GM12872 (cell line): Measurements from ENCODE around the gene U2AF2.

Source experiments
- TF ChIP-seq, protein P1 (sequence below): IDR thresholded peaks from 3 replicates; pipeline ENCODE4 v1.5.1; 2011; ENCODE audit warnings: low read depth, mild to moderate bottlenecking, low read length, moderate library complexity; ENCODE audit not compliant: insufficient read depth

Gene U2AF2

DNA sequence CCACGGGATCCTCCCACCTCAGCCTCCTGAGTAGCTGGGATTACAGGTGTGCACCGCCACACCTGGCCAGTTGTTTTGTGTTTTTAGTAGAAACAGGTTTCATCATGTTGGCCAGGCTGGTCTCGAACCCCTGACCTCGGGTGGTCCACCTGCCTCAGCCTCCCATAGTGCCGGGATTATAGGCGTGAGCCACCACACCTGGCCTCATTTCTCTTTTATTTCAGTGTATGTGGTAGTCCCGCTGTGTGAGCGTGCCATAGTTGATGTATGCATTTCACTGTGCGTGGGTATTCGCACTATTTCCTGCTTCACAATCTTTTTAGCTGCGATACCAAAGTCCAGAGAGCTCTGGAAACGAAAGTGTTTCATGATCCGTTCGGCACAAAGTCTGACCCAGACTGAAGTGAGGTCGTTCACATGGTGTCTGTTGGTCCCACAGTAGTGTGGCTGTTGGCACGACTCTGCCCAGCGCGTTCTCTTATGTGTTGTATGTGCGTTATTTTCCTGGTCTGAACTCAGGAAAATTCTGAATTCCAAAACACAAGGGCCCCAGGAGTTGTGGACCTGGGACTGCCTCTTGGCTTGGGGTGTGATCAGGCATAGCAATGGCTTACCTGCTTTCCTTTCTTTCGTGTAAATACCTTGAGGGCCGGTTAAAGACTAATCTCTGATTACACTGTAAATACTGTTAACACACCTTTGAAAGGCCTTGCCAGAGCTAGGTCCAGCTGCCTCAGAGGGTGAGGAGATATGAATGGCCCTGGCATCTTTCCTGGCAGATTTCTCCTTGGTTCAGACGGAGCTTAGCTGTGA lies 28.8 kb downstream of the U2AF2 start:
- TF ChIP-seq, protein P1, sequence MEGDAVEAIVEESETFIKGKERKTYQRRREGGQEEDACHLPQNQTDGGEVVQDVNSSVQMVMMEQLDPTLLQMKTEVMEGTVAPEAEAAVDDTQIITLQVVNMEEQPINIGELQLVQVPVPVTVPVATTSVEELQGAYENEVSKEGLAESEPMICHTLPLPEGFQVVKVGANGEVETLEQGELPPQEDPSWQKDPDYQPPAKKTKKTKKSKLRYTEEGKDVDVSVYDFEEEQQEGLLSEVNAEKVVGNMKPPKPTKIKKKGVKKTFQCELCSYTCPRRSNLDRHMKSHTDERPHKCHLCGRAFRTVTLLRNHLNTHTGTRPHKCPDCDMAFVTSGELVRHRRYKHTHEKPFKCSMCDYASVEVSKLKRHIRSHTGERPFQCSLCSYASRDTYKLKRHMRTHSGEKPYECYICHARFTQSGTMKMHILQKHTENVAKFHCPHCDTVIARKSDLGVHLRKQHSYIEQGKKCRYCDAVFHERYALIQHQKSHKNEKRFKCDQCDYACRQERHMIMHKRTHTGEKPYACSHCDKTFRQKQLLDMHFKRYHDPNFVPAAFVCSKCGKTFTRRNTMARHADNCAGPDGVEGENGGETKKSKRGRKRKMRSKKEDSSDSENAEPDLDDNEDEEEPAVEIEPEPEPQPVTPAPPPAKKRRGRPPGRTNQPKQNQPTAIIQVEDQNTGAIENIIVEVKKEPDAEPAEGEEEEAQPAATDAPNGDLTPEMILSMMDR = no peak

DNA sequence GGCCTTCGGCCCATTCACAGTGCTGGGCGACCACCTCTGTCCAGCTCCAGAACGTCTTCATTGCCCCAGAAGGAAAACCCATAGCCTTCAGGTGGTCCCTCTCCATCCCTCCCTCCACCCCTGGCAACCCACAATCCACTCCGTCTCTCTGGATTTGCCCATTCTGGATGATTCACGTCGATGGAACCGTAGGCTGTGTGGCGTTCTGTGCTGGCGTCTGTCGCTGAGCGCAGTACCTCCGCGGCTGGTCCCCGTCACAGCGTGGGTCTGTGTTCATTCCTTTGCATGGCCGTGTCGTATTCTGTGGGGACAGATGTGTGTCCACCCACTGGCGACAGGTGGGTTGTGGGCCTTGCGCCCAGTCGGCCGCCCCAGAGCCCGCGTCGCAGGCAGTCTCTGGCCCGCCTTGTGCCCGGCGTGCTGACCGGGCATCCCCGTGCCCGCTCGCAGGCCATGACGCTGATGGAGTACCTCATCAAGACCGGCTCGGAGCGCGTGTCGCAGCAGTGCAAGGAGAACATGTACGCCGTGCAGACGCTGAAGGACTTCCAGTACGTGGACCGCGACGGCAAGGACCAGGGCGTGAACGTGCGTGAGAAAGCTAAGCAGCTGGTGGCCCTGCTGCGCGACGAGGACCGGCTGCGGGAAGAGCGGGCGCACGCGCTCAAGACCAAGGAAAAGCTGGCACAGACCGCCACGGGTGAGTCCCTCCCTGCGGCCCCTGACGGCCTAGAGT lies 30.3 kb downstream of the U2AF2 start:
- TF ChIP-seq, protein P1 = no peak

DNA sequence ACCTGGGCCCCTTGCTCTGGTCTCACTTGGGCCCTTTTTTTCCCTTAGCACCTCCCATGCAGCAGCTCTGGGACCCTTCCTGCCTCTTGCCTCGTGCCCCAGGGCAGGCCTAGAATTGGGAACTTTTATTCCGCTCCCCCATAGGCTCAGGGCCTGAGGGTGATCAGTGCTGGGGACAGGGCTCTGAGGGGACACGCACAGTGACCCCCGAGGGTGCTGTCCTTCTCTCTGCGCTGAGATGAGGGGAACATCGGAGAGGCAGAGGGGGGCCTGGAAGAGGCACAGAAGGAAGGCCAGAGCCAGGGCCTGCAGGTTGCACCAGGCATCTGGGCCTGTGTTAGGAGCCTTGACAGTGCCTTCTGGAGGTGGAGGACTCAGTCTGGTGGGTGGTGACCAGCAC lies 30.9 kb downstream of the U2AF2 start:
- TF ChIP-seq, protein P1 = no peak

DNA sequence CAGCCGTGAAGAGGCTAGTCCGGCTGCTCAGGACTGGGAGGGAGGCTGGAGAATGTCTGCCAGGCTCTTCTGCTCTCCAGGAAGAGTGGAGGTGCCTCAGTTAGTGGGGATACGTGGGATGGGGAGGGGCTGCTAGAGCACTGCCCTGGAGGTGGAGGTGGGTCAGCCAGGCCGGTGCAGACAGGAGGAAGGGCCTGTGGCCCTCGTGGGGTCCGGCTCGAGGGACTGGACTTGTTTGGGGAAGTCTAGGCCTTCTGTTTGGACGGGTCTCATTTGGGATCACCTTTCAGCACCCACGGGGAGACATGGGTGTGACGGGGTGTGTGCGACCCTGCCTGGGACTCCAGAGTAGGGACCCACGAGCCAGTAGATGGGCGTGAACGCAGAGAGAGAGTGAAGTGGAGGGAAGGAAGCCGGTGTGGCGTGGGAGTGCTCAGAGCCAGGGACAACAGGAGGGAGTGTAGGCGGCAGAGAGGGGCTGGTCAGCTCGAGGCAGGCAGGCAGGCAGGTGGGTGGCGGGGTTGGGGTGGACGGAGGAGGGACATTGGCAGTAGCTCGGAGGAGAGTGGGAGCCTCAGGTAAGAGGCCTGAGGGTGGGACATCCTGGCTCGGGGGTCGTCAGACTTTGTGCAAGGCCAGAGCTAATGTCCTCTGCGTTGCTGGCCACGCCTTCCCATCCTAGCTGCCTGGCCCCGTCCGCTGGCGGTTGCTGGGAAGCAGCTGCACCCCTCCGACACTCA lies 31.6 kb downstream of the U2AF2 start:
- TF ChIP-seq, protein P1 = no peak

DNA sequence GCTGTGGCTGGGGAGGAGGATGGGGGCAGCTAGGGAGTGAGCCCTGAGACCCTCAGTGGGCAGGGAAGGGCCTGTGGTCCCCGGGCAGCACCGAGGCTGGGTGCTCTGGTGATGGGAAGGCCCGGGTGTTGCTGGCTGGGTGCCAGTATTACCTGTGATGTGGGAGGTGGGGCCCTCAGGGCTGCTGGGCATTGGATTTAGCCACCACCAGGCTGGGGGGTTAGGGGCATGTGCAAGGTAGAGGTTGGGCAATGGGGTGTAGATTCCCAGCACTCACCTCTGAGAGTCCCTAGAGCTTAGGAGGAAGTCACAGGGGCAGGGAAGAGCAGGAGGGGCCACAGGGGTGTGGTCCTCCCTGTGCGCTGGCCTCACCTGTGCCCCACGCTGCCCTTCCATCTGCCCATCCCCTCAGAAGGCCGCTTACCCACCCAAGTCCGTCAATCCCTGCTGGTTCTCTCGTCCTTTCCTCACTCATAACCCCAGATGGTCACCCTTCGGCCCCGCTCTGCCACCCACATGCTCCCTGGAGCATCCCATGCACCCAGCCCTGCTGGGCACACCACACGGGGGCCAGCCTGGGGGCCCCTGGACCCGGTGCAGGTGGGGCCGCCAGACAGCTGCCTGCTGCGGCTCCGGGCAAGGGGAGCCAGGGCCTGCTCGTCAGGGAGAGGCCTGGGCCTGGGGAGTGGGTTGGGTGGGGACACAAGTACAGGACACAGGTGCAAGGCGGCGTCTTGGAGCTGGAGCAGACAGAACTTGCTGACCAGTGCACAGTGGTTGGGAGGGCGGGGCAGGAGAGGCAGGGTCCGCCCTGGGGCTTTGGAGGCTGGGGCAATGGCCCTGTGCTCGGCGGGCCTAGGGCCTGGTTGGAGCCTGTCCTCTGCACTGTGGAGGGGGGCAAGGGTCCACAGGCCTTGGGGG lies 32.7 kb downstream of the U2AF2 start:
- TF ChIP-seq, protein P1 = no peak

DNA sequence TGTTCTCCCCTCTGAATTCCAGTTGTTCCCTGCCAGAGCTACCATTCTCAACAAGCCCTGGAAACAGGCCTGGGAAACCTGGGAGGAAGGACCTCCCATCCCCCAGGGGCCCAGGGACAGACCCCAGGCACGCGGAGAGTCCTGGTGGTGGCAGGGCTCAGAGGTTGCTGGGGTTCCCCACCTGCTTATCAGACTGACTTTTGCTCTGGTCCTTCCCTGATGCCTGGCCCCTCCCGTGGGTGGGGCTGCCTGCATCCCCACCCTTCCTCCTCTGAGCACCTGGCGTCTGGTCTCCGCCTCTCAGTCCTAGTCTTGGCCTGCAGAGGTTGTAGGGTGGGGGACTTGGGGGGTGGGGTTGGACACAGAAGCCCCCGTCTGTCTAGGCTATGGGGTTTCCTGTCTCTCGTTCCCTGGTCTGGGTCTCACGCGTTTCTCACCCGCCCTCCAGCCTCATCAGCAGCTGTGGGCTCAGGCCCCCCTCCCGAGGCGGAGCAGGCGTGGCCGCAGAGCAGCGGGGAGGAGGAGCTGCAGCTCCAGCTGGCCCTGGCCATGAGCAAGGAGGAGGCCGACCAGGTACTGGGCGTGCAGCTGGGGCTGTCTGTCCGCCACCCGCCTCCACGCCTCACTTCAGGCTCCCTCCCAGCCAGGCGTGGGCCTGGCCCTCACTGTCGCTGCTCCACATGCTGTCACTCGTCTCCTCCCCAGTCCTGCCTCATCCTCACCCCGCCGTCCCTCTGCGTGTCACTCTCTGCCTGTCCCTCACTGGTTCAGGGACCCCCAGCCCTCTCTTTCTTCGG lies 33.8 kb downstream of the U2AF2 start:
- TF ChIP-seq, protein P1 = no peak
